Spleen (tissue), 11 donors: ENCODE data around the gene IRGQ. TPM values are rescaled to one million over a fixed set of nuclear protein-coding genes. Genes with fewer than 3 reads are reported as not detected.

Source experiments
- DNase-seq: peaks from one replicate; pipeline ENCODE4 v3.0.0-alpha.2; 2020
- H3K27ac ChIP-seq, 8 donors: fragments of 200-600 bp; sonication (generic) in 7 of 8; 1 replicate in 4 of 8; 2 replicates in 4 of 8; pipeline versions ENCODE4 v1.5.0 to v1.8.0; 2016 to 2021; ENCODE audit warnings: inconsistent platforms in 4 of 8, mild to moderate bottlenecking in 4 of 8, moderate library complexity in 1 of 8
- H3K27me3 ChIP-seq, 7 donors: fragments of 200-600 bp; sonication (generic) in 6 of 7; replicated peaks in 1 of 7; 1 replicate in 4 of 7; 2 replicates in 3 of 7; pipeline versions ENCODE4 v1.5.0 to v1.8.0; 2016 to 2021; ENCODE audit warnings: inconsistent platforms in 3 of 7, mild to moderate bottlenecking in 1 of 7
- H3K36me3 ChIP-seq, 6 donors: fragments of 200-600 bp; sonication (generic) in 5 of 6; 1 replicate in 4 of 6; 2 replicates in 2 of 6; pipeline versions ENCODE4 v1.5.0 to v1.8.0; 2016 to 2021; ENCODE audit warnings: inconsistent platforms in 2 of 6
- H3K4me1 ChIP-seq, 6 donors: fragments of 200-600 bp; sonication (generic) in 5 of 6; 1 replicate in 3 of 6; 2 replicates in 3 of 6; pipeline versions ENCODE4 v1.5.0 to v1.8.0; 2016 to 2021; ENCODE audit warnings: inconsistent platforms in 3 of 6
- H3K4me3 ChIP-seq, 8 donors: fragments of 200-600 bp; sonication (generic) in 7 of 8; 1 replicate in 4 of 8; 2 replicates in 4 of 8; pipeline versions ENCODE4 v1.5.0 to v1.8.0; 2016 to 2021; ENCODE audit warnings: inconsistent platforms in 4 of 8, mild to moderate bottlenecking in 4 of 8, moderate library complexity in 2 of 8
- H3K9me3 ChIP-seq, 8 donors: fragments of 200-600 bp; sonication (generic) in 7 of 8; 1 replicate in 4 of 8; 2 replicates in 4 of 8; pipeline versions ENCODE4 v1.5.0 to v1.8.0; 2016 to 2021; ENCODE audit warnings: inconsistent platforms in 4 of 8
- CTCF ChIP-seq, 11 experiments: fragments of 200-600 bp in 7 of 11; fragments of 450-650 bp in 4 of 11; sonication (generic) in 4 of 11; IDR thresholded peaks in 8 of 11; conservative IDR thresholded peaks in 3 of 11; 1 replicate in 7 of 11; 2 replicates in 4 of 11; pipeline versions ENCODE4 v1.4.0 to v1.8.0; 2016 to 2021; ENCODE audit warnings: antibody characterized with exemption in 11 of 11, inconsistent platforms in 4 of 11, mild to moderate bottlenecking in 1 of 11
- POLR2A ChIP-seq, 3 donors: fragments of 450-650 bp; IDR thresholded peaks; one replicate each; pipeline ENCODE4 v1.5.1; 2017; ENCODE audit warnings: antibody characterized with exemption in 3 of 3, mild to moderate bottlenecking in 1 of 3
- POLR2AphosphoS5 ChIP-seq, 3 donors: sonication (generic); formaldehyde crosslinking; IDR thresholded peaks; one replicate each; pipeline ENCODE4 v1.5.1; 2017; ENCODE audit warnings: antibody characterized with exemption in 3 of 3
- WGBS, 5 donors: extraction: QIAGEN DNeasy Blood & Tissue Kit in 3 of 5; methylation state at CpG; one replicate each; pipeline versions ENCODE4 v1.1.5 to v1.1.7; 2013 to 2018; 5-methylcytosine and 5-hydroxymethylcytosine counted together
- intact Hi-C: fragments of 100-400 bp; cut with DNase I; formaldehyde crosslinking; loops from one replicate; pipeline ENCODE4 v1.15.0; 2023; ENCODE audit warnings: low total_unique reads
- polyA plus RNA-seq, 3 donors: library from polyadenylated mRNA; stranded (reverse); fragments of 200-250 nt; gene quantifications; one replicate each; pipeline ENCODE4 v1.2.1, GENCODE V29; 2013
- total RNA-seq, 7 donors: library from RNA; depleted of rRNA in 3 of 7; stranded (reverse); fragments of >200 nt in 3 of 7; fragmentation: NEBNext Ultra II Directional in 4 of 7; extraction: Animal tissue kit (Norgen Biotek cat#: 25700) in 4 of 7; gene quantifications; one replicate each; pipeline versions ENCODE4 v1.1.0 to v1.2.1, GENCODE V29; 2016 to 2021
- donor health status: healthy with polysubstance abuse.
- donor health status: DM: no; HTN: no; CAD: no; lungs with moderate emphysema.
- donor health status: DM: no; HTN: no; CAD: no.
- donor health status: Bipolar disorder and iron deficiency.
- donor health status: healthy.
- donor health status: DM: no; HTN: no; CAD: no.
- donor health status: DM: yes; HTN: yes; CAD: no.

IRGQ gene
- total and polyA plus RNA-seq, 10 donors, result 3.1 to 25.9 (median 17.6) TPM

DNA sequence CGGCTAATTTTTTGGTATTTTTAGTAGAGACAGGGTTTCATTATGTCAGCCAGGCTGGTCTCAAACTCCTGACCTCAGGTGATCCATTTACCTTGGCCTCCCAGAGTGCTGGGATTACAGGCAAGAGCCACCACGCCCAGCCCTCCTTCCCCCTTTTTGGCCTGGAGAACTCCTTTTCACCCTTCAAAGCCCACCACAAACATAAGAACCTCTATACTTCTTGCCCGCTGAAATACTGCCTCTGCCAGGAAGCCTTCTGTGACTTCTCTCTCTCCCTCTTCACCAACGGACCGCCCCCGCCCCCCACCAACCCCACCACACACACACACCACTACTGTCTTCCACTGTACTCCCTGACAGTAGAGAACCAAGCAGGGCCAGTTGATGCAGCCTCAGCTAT, 21.0 kb upstream of the IRGQ start:
- H3K4me3 ChIP-seq, result no peak overlapping the region
- 85 to 92% (median 89%) methylated on average over 6 of the region's 6 CpGs for WGBS, 5 donors
- H3K4me1 ChIP-seq, result peaks cover 4 to 52% (median 18%) of the 10 kb centered on the region in 6 donors
- intact Hi-C loops, result no loop called here
- no peaks in the 10 kb centered on the region for H3K9me3 ChIP-seq
- H3K27me3 ChIP-seq, result no peaks in the 10 kb centered on the region
- H3K36me3 ChIP-seq, result peaks cover 0 to 27% (median 19%) of the 10 kb centered on the region in 6 donors
- TF ChIP-seq CTCF (IDR thresholded peaks at IDR 0.05 in 8 of 11, conservative IDR thresholded peaks at IDR 0.05 in 3 of 11) (no peak), POLR2A (IDR thresholded peaks at IDR 0.05) (no peak), POLR2AphosphoS5 (IDR thresholded peaks at IDR 0.05) (no peak)
- H3K27ac ChIP-seq, result peak overlapping the region in 3 of 8 donors; percentile 4 to 33 (median 5)
- no peak for DNase-seq

- Histone ChIP-seq H3K27ac (peak overlapping the region in 6 of 8 donors; percentile 4 to 45 (median 32)), H3K4me3 (no peak overlapping the region), H3K9me3 (no peaks in the 10 kb centered on the region), H3K27me3 (no peaks in the 10 kb centered on the region), H3K4me1 (peaks cover 4 to 52% (median 18%) of the 10 kb centered on the region in 6 donors), H3K36me3 (peaks cover 2 to 33% (median 25%) of the 10 kb centered on the region in 6 donors)
- no peak for DNase-seq
- intact Hi-C loops, result no loop called here
- TF ChIP-seq POLR2A (IDR thresholded peaks at IDR 0.05) (no peak), CTCF (IDR thresholded peaks at IDR 0.05 in 8 of 11, conservative IDR thresholded peaks at IDR 0.05 in 3 of 11) (no peak), POLR2AphosphoS5 (IDR thresholded peaks at IDR 0.05) (no peak)
- 60 to 94% (median 75%) methylated on average over 1 of the region's 1 CpG for WGBS, 5 donors
These were observed 20.4 kb upstream of the IRGQ start for GRCh38 chr19:43616306-43616705.

- intact Hi-C loops, result no loop called here
- H3K36me3 ChIP-seq, result peaks cover 2 to 62% (median 26%) of the 10 kb centered on the region in 6 donors
- WGBS, 5 donors, result 95 to 97% (median 96%) methylated on average over 9 to 12 of the region's 12 CpGs
- no peak overlapping the region for H3K27ac ChIP-seq
- no peak for TF ChIP-seq POLR2AphosphoS5 (IDR thresholded peaks at IDR 0.05)
- no peak for TF ChIP-seq POLR2A (IDR thresholded peaks at IDR 0.05)
- TF ChIP-seq CTCF (IDR thresholded peaks at IDR 0.05 in 8 of 11, conservative IDR thresholded peaks at IDR 0.05 in 3 of 11), result no peak
- no peak for DNase-seq
- H3K9me3 ChIP-seq, result no peaks in the 10 kb centered on the region
- H3K4me1 ChIP-seq, result peaks cover 0 to 31% (median 4%) of the 10 kb centered on the region in 6 donors
- no peak overlapping the region for H3K4me3 ChIP-seq
- H3K27me3 ChIP-seq, result no peaks in the 10 kb centered on the region
These were observed 16.4 kb upstream of the IRGQ start for GRCh38 chr19:43612374-43612773.

- TF ChIP-seq CTCF (IDR thresholded peaks at IDR 0.05 in 8 of 11, conservative IDR thresholded peaks at IDR 0.05 in 3 of 11) (no peak), POLR2AphosphoS5 (IDR thresholded peaks at IDR 0.05) (no peak), POLR2A (IDR thresholded peaks at IDR 0.05) (no peak)
- no peak within 1 kb of the TSS for H3K4me3 ChIP-seq
- H3K27me3 ChIP-seq, result no peaks in the 10 kb centered on the region
- H3K27ac ChIP-seq, result no peak within 1 kb of the TSS
- peaks cover 2 to 68% (median 27%) of the 10 kb centered on the region in 6 donors for H3K36me3 ChIP-seq
- H3K4me1 ChIP-seq, result peaks cover 0 to 31% (median 4%) of the 10 kb centered on the region in 6 donors
- intact Hi-C loops, result no loop called here
- DNase-seq, result no peak
- 88 to 100% (median 93%) methylated on average over 3 of the region's 3 CpGs for WGBS, 5 donors
- no peaks in the 10 kb centered on the region for H3K9me3 ChIP-seq
These were observed 15.9 kb upstream of the IRGQ start, which contains the start of gene SRRM5 for GRCh38 chr19:43611788-43612187. Gene SRRM5 (plus strand): TSS chr19:43612088. CDS start chr19:43612122, 34 bp downstream.
